ENCODE results near the gene CD33.

CD33 gene

DNA sequence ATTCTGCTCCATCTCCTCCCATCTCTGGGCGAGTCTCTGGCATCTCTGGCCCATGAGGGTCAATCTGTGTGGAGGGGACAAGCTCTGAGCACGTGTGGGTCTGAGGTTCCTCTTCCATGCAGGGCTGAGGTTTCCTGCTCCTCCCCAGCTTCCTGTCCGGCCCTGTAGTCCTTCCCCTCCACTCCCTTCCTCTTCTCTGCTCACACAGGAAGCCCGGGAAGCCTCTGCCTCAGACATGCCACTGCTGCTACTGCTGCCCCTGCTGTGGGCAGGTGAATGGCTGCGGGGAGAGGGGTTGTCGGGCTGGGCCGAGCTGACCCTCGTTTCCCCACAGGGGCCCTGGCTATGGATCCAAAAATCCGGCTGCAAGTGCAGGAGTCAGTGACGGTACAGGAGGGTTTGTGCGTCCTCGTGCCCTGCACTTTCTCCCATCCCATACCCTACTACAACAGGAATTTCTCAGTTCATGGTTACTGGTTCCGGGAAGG lies 14.0 kb upstream of the CD33 start:
- peak in 1 of 5 experiments; percentile 20 for DNase-seq

DNA sequence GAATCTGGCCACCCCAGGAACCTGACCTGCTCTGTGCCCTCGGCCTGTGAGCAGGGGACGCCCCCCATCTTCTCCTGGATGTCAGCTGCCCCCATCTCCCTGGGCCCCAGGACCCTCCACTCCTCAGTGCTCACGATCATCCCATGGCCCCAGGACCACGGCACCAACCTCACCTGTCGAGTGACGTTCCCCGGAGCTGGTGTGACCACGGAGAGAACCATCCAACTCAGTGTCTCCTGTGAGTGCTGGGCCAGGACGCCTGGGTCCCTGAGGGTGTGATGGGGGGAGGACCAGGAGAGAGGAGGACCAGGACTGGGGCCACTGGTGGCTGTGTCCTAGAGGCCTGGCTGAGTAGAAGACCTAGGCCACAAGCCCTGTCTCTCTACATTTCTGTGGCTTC lies 13.0 kb upstream of the CD33 start:
- DNase-seq, result no peak

DNA sequence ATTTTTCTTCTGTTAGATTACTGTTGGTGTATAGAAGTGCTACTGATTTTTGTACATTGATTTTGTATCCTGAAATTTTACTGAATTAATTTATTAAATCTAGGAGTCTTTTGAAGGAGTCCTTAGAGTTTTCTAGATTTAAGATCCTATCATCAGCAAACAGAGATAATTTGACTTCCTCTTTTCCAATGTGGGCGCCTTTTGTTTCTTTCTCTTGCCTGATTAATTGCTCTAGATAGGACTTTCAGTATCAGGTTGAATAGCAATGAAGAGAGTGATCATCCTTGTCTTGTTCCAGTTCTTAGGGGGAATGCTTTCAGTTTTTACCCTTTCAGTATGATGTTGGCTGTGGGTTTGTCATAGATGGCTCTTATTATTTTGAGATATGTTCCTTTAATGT lies 5.6 kb upstream of the CD33 start:
- peak in 1 of 5 experiments; percentile 38 for DNase-seq

DNA sequence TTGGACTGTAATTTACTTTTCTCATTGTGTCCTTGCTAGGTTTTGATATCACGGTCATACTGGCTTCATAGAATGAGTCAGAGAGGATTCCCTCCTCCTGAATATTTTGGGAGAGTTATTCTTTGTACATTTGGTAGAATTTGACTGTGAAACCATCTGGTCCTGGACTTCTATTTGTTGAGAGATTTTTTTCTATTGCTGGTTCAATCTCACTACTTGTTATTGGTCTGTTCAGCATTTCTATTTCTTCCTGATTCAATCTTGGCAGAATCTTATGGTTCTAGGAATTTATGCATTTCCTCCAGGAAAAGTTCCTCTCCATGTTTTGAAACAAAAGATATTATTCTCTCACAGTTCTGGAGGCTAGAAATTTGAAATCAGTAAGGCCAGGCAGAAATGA lies 4.9 kb upstream of the CD33 start:
- no peak for DNase-seq

DNA sequence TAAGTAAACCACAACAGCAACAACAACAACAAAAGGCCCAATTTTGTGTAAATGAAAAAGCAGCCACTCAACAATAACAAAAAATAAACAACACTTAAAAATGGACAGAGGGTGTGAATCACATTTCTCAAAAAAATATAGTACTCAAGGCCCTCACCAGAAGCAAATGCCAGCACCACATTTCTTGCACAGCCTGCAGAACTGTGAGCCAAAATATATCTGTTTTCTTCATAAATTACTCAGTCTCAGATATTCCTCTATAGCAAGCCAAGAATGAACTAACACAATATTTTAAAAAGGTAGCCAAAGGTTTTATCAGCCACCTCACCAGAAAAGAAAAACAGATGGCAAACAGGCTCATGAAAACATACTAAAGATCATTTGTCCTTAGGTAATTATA lies 3.9 kb upstream of the CD33 start:
- DNase-seq, result no peak

DNA sequence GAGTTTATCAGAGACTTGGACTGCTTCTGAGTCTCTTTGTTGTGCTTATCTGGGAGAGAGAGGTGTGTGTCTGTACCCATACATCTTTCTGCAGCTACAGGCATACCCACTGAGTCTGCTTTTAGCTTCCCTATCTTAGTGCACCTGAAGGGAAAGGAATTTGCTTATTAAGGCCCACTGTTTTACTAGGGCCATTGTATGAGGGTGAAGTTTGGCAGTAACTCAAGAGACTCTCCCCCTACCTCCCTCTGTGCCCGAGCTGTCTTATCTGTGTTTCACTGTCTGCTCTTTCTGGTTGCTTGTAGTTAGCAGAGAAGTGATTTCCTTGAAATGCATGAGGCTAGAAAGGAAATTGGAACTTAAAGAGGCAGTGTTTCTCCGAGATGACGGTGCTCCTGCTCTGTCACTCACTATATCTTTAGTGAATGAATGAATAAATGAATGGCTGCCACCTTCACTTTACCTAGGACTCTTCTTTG lies 678 bp upstream of the CD33 start:
- peak in 1 of 5 experiments; percentile 69 for DNase-seq

DNA sequence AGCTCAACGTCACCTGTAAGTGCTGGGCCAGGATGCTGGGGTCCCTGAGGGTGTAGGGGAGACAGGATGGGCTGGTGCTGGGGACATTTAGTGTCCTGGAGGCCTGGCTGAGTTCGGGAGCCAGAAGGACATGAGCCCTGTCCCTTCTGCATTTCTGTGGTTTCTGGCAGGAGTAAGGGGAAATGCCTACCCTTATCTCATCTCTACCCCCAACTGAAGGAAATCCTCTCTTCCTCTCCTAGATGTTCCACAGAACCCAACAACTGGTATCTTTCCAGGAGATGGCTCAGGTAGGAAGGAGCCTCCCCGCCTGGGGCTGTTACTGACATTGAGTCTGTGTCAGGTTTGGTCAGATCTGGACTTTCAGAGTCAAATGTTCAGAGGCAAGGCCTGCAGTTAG lies 1.2 kb downstream of the CD33 start:
- no peak for DNase-seq

DNA sequence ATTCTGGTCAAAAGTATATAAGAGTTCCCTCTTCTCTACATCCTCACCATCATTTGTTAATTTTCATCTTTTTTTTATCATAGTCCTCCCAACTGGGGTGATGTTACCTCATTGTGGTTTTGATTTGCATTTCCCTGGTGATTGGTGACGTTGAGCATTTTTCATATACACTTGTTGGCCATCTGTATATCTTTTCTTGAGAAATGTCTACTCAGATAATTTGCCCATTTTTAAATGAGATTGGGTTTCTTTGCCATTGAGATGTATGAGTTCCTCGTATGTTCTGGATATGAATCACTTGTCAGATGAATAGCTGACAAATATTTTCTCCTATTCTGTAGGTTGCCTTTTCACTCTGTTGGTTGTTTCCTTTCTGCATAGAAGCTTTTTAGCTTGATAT lies 2.4 kb downstream of the CD33 start:
- DNase-seq, result peak in 1 of 5 experiments; percentile 87

DNA sequence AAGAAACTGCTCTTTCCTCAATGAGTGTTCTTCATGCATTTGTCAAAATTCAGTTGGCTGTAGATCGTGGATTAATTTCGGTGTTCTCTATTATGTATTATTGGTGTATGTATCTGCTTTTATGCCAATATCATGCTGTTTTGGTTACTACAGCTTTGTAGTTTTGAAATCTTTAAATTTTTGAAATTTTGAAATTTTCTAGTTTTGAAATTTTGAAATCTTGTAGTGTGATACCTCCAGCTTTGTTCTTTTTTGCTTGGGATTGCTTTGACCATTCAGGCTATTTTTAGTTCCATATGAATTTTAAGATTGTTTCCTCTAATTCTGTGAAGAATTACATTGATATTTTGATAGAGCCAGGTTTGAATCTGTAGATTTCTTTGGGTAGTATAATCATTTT lies 3.1 kb downstream of the CD33 start:
- no peak for DNase-seq

DNA sequence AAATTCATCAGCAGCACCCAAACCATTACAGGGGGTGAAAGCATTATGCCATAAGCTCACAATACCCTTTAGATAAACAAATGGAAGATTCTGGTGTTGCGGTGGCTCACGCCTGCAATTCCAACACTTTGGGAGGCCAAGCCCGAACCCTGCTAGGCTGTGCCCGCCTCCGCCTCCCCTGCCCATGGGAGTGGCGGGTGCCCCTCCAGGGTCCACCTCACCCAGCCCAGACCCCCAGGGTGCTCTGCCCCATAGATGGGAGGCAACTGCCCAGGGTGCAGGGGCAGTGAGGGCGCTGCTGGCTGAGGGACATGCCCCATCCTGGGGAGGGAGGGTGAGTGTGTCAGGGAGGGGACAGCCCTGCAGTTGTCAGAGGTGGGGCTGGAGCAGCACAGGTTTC lies 16.0 kb downstream of the CD33 start:
- DNase-seq, result no peak

DNA sequence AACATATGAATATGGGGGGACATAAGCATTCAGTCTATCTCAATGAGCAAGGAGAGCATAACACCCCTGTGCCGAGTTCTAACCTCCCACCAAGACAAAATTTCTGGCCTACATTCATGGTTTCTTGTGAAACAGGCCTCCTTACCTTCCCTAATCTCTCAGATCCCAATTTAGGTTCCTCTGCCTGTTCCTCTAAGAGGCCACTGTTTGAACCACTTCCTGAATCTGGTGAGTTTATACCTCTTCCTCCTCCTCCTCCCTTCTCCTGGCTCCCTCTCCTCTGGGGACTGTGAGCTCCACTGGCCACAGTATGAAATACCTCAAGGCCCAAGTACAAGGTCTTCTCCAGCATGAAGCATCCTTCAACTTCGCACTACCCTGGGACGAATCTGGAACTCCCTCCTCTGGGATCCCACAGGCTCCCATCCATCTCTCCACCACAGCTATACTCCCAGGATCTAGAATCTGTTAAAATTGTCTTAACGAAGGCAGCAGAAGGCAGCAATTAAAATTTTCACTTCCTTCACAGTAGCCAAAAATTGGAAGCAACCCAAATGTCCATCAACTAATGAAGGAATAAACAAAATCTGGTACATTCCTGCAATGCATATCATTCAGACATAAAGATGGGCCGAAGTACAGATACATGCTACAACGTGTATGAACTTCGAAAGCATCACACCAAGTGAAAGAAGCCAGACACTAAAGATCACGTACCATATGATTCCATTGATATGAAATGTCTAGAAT lies 18.2 kb downstream of the CD33 start:
- no peak for DNase-seq

DNA sequence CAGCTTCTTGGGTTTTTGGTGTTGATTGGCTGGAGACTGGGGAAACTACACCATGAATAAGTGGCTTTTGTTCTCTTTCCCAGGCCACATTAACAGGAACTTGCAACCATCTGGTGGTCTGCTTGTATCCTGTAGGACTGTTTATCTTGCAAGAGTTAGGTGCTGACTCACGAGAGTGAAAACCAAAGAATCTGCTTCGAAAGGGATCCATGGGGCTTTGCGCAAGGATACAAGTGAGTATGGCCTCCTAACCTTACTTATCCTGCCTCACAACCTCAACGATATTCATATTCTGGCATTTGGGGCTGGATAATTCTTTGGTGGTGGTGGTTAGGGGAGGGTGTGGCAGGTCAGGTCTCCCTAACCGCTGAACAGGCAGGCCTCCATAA lies 21.3 kb downstream of the CD33 start:
- DNase-seq, result peak in 1 of 5 experiments; percentile 63

DNA sequence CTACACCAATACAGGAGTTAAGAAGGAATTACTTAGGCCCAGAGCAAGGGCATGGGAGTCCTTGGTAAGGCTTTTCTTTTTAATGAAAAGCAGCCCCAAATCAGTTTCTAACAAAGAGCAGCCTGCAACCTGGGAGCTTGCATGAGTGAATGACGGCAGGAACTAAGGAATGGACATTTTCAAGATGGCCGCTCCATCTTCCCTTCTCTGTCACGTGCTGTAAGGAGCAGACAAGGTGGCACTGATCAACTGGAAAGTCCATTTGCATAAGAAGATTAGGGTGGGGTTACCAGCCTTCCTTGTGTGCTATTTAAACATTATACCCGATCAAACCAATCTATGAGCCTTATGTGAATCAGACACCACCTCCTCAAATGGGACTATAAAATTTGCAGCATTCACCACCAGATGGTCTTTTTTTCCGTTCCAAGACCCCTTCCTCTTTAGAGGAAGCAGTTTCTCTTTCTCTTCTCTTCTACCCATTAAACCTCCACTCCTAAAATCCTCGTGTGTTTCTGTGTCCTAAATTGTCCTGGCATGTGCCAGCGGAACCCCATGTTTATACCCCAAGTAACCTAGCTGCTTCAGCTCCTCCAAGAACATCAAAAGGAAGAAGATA lies 23.2 kb downstream of the CD33 start:
- no peak for DNase-seq

DNA sequence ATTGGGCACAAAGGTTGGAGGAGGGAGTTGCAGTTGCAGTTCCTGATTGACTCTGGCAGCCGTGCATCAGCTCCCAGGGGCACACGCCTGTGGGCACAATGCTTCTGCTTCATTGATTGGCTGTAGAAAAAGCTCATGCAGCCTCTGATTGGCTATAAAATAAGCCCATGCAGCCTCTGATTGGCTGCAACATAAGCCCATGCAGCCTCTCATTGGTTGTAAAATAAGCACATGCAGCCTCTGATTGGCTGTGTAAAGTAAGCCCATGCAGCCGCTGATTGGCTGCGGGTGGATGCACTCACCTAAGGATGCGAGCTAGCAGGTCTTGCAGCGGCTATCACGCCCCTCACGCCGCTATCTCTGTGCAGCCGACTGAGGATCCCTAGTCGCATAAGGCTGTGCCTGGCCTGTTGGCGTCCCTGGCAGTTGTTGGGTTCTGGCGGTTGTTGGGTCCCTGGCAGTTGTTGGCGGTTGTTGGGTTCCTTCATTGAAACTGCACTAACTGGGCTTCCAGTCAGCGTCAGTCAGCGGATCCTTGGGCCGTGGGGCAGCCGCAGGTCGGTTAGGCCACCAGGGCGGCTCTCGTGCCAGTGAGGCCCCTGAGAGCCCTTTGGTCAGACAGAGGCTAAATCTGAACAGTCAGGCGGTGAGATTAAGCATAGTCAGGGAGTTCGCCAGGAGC lies 26.0 kb downstream of the CD33 start, which contains the start of gene SIGLECL1:
Gene SIGLECL1, plus strand, starts transcription at position 295 of the 682 bp plus-strand sequence. CDS start 12,993 bp downstream, outside the sequence.
- no peak for DNase-seq

DNA sequence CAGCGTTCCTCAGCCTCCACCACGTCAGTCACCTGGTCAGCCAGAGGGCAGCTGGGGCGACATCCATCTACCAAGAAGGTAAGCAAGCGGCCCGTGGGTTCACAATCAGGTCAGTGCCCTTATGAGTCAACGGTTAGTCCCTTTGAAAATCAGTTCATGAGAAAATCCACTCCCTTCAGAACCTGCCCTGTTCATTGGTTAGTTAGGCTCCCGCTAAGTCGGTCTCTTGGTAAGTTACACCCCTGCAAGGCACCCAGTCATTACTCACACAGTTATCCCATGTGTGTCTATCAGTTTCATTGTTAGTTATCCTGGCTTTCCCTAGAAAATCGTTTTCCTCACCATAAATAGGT lies 26.6 kb downstream of the CD33 start:
- DNase-seq, result peak in 1 of 5 experiments; percentile 76

DNA sequence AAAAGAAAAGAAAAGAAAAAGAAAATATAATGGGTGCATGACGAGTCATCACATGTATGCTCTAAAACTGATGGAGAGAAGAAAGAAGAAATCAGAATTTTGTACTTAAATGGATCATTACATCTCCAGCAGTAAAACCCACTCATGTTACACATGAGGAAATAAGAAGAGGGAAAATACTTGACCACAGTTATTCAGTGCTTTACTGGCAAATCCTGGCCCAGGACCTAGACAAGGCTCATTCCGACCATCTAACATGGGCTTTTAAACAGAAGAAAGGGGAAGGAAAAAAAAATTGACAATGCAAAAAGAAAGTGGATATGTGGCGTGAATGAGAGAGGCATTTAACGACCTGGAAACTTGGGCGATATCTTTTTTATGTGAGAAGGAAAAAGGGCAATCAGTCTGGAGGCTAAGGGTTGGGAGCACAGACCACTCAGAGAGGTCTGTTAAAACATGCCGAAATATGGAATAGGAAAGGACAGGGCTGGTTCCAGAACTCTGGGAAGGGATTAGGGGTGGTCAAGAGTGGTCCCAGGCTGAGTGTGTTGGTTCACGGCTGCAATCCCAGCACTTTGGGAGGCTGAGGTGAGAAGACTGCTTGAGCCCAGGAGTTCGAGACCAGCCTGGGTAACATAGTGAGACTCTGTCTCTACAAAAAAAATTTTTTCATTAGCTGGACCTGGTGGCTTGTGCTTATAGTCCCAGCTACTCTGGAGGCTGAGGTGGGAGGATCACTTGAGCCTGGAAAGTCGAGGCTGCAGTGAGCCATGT lies 27.6 kb downstream of the CD33 start:
- no peak for DNase-seq

DNA sequence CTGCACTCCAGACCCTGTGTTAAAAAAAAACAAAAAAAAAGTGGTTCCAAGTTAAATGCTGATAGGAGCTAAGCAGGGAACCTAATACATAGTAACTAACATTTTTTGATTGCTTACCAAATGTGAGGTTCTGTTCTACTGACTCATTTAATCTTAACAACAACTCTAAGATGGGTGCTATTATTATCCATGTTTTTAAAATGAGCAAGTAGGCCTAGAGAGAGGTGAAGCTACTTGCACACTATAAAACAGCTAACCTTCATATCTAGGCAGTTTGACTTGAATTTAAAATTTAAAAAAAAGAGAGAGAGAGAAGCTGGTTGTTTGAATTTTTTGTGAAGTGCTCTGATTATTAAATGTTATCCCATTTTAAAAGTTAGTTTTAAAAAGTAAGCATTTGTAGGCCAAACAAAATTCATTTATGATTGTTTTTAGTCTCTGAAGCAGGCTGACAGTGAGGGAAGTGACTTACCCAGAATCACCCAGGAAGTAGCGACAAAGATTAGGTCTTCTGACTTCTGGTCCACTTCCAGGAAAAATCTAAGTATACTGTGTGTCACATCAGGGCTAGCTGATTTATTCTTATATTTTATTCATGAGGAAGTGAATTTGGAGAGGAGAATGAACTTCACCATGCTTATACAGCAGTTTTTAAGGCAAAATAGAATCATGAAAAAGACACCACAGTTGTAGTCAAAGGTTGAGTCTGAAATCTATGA lies 28.4 kb downstream of the CD33 start:
- peak in 1 of 5 experiments; percentile 84 for DNase-seq

DNA sequence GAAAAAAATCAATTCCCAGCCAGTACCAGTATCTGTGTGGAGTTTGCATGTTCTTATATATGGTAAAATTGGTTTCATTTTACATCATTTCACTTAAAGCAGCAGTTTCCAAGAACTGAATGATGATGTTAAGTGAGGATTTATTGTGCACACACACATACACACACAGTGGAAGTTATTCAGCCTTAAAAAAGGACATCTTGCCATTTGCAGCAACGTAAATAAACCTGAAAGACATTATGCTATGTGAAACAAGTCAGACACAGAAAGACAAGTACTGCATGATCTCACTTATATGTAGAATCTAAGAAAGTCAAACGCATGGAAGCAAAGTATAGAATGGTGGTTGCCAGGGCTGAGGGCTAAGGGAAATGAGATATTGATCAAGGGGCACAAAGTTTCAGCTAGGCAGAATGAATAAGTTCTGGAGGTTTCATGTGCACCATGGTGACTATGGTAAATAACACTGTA lies 31.3 kb downstream of the CD33 start:
- peak in 1 of 5 experiments; percentile 96 for DNase-seq

DNA sequence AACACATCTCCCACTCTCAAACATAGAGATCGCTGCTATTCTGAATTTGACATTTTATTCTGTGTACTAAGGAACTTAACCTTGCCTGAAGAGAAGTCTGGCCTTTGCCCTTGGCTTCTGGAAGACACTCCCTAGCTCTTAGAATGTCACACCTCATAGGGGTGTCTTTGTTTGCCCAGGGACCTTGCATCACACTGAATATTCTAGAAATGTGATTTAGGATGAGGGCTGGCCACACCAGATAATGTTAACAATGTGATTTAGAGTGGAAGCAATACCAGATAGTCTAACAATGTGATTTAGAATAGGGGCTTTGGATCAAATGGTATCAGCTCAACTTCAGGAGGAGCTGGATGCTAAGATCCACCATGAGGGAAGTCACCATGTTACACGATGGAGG lies 32.6 kb downstream of the CD33 start:
- DNase-seq, result no peak

DNA sequence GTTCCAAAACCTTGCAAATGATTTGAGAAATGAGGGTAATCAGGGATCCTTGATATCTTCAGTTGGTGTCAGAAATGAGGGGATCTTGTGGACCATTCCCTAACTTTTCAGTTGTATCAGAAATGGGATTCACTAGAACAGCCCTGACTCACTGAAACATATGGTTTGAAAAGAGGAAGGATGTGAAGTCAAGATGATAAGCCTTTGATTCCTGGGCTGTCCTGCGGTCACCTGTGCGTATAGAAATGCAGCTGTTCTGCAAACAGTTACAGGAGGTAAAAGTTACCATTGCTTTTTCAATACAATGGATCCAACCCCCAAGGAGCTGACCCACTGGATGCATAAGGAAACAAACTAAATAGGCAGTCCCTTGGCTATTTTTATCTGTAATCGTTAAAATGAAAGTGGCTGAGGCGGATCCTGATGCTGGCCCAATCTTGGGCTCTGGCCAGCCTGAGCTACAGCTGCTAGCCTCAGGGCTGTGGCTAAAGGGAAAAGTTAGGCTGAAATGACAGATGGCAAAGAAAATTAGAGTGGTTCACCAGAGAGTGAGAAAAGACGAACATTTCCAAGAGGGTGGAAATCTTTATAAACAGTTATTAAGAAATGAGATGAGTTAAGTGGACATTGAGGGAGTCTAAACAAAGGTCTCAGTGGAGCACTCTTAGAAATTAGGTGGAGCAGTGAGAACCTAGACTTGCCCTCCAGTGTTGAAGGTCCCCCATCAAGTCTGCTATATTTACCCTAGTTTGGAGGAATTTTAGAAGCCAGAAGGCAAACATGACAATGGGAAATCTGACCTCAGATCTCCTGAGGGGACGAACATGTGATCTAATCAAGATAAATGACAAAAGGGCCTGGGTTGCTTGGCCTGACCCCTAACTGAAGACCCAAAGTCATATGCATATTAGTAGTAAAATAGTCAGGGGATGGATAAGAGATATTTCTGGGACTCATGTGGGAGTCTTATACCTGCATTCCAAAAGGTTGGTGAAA lies 33.6 kb downstream of the CD33 start:
- peak in 1 of 5 experiments; percentile 65 for DNase-seq
